Heart right ventricle (tissue), 16 donors: ENCODE measurements around the gene SPNS2. TPM values are rescaled to one million over a fixed set of nuclear protein-coding genes. Genes with fewer than 3 reads are reported as not detected.

ENCODE experiments used
- ATAC-seq, 8 donors: fragments of 200-7000 bp; cut with Tn5 transposase; one replicate each; pipeline ENCODE4 v1.9.1; 2020; ENCODE audit warnings: mild to moderate bottlenecking in 8 of 8, moderate library complexity in 8 of 8, moderate number of reproducible peaks in 1 of 8
- DNase-seq, 2 donors: peaks; one replicate each; pipeline ENCODE4 v3.0.0-alpha.2; 2020
- H3K27ac ChIP-seq, 10 donors: fragments of 200-600 bp; sonication (generic) in 2 of 10; one replicate each; pipeline versions ENCODE4 v1.5.0 to v1.8.0; 2020 to 2022; ENCODE audit warnings: mild to moderate bottlenecking in 3 of 10
- H3K27me3 ChIP-seq, 7 donors: fragments of 200-600 bp; one replicate each; pipeline ENCODE4 v1.8.0; 2021 to 2022; ENCODE audit warnings: mild to moderate bottlenecking in 2 of 7
- H3K36me3 ChIP-seq, 9 donors: fragments of 200-600 bp; sonication (generic) in 1 of 9; one replicate each; pipeline versions ENCODE4 v1.5.0 to v1.8.0; 2020 to 2022; ENCODE audit warnings: mild to moderate bottlenecking in 2 of 9
- H3K4me1 ChIP-seq, 9 donors: fragments of 200-600 bp; sonication (generic) in 1 of 9; one replicate each; pipeline versions ENCODE4 v1.5.0 to v1.8.0; 2020 to 2022; ENCODE audit warnings: mild to moderate bottlenecking in 4 of 9
- H3K4me3 ChIP-seq, 10 donors: fragments of 200-600 bp; sonication (generic) in 2 of 10; one replicate each; pipeline versions ENCODE4 v1.5.0 to v1.8.0; 2020 to 2022; ENCODE audit warnings: mild to moderate bottlenecking in 7 of 10, moderate library complexity in 2 of 10
- H3K9me3 ChIP-seq, 11 donors: fragments of 200-600 bp in 10 of 11; sonication (generic) in 2 of 11; one replicate each; pipeline versions ENCODE4 v1.5.0 to v1.8.0; 2013 to 2022; ENCODE audit warnings: mild to moderate bottlenecking in 2 of 11, control low read depth in 1 of 11, moderate library complexity in 1 of 11
- WGBS, 2 donors: extraction: QIAGEN DNeasy Blood & Tissue Kit; methylation state at CpG; one replicate each; pipeline ENCODE4 v1.1.7; 2013; ENCODE audit warnings: inconsistent platforms in 1 of 2; 5-methylcytosine and 5-hydroxymethylcytosine counted together
- intact Hi-C, 10 donors: fragments of 100-400 bp; cut with DNase I; formaldehyde crosslinking; loops; one replicate each; pipeline versions ENCODE4 v1.11.1 to v1.14.2; 2022
- polyA plus RNA-seq, 2 donors: library from polyadenylated mRNA; stranded (reverse); fragments of 200-250 nt; gene quantifications; one replicate each; pipeline ENCODE4 v1.2.3, GENCODE V29; 2013
- total RNA-seq, 10 donors: library from RNA; stranded (reverse); fragmentation: NEBNext Ultra II Directional in 3 of 10; extraction: Animal tissue kit (Norgen Biotek cat#: 25700) in 3 of 10; gene quantifications; one replicate each; pipeline versions ENCODE4 v1.2.1 to v1.2.4, GENCODE V29; 2021 to 2023
- TF ChIP-seq, protein P1 (sequence below), 9 donors: fragments of 200-600 bp; sonication (generic) in 2 of 9; IDR thresholded peaks; one replicate each; pipeline versions ENCODE4 v1.5.0 to v1.8.0; 2021 to 2022; ENCODE audit warnings: antibody characterized with exemption in 9 of 9, mild to moderate bottlenecking in 5 of 9, moderate library complexity in 1 of 9
- donor health status: Arrhythmogenic right ventricular cardiomyopathy.
- donor health status: ischemic (EF 13 %, LVEDD 7.1; RV severe dilation, severe dysfunction).
- donor health status: healthy with polysubstance abuse.
- donor health status: DM: no; HTN: yes; CAD: no.
- donor health status: DM: no; HTN: no; CAD: no.
- donor health status: ischemic (EF 25% LVEDD 6.9; RV normal size, moderate dysfunction).
- donor health status: ischemic (EF 25% LVEDD 5.7; RV mildly dilated, moderate dysfunction).
- donor health status: healthy.
- donor health status: DM: yes; HTN: yes; CAD: no.
- donor health status: Ischemic cardiomyopathy.
- donor health status: ischemic (EF 35%, LVEDD 5.7; RV mildly dilated, moderate dysfunction).
- donor health status: nonischemic (EF 11% LVEDD 7.7; RV severe dilation, severe dysfunction).
- donor health status: DM: yes; HTN: yes; CAD: no.
- donor health status: PGD.
- donor health status: ischemic (EF 29% LVEDD 5.4; RV normal size, mild dysfunction).
- donor health status: nonischemic (EF 23%, LVEDD 6.1; RV moderate dilation, normal function).

SPNS2 gene
- total and polyA plus RNA-seq, 12 donors: 4.5 to 27.7 (median 9.8) TPM

DNA sequence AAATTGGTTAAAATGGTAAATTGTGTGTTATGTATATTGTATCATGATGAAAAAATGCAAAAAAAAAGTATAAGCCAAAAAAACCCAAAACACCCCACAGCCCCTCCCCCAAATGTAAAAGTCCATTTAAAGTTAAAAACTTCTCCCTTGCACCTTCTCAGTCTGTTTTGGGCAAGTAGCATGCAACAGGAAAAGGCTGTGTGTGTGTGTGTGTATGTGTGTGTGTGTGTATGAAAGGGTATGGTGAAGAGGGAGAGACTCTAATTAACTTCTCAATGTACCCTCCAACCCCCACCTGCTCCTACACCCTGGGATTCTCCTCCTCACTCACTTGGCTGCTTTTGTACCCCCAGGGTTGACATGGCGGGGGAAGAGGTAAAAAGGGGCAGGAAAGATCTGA is 70.9 kb downstream of the SPNS2 start:
- Histone ChIP-seq H3K27ac (no peak overlapping the region), H3K27me3 (no peaks in the 10 kb centered on the region), H3K4me3 (no peak overlapping the region), H3K4me1 (peaks cover 0 to 18% (median 7%) of the 10 kb centered on the region in 9 donors), H3K9me3 (no peaks in the 10 kb centered on the region), H3K36me3 (no peaks in the 10 kb centered on the region)
- intact Hi-C loops: loop anchor here in 3 of 10 donors (5.0 kb wide), 3 partner anchors 33 to 147 kb away; no protein-coding TSS in a partner anchor
- DNase-seq (no peak), ATAC-seq (no peak)
- 90 to 94% methylated on average over 1 of the region's 1 CpG for WGBS, 2 donors
- TF ChIP-seq, protein P1, sequence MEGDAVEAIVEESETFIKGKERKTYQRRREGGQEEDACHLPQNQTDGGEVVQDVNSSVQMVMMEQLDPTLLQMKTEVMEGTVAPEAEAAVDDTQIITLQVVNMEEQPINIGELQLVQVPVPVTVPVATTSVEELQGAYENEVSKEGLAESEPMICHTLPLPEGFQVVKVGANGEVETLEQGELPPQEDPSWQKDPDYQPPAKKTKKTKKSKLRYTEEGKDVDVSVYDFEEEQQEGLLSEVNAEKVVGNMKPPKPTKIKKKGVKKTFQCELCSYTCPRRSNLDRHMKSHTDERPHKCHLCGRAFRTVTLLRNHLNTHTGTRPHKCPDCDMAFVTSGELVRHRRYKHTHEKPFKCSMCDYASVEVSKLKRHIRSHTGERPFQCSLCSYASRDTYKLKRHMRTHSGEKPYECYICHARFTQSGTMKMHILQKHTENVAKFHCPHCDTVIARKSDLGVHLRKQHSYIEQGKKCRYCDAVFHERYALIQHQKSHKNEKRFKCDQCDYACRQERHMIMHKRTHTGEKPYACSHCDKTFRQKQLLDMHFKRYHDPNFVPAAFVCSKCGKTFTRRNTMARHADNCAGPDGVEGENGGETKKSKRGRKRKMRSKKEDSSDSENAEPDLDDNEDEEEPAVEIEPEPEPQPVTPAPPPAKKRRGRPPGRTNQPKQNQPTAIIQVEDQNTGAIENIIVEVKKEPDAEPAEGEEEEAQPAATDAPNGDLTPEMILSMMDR (IDR thresholded peaks at IDR 0.05): no peak

GRCh38 chr17:4572131-4572530 is 73.5 kb downstream of the SPNS2 start:
- TF ChIP-seq, protein P1 (IDR thresholded peaks at IDR 0.05): no peak
- intact Hi-C loops: no loop called here
- Histone ChIP-seq H3K4me1 (peaks cover 0 to 17% (median 7%) of the 10 kb centered on the region in 9 donors), H3K36me3 (no peaks in the 10 kb centered on the region), H3K27ac (no peak overlapping the region), H3K4me3 (no peak overlapping the region), H3K27me3 (no peaks in the 10 kb centered on the region), H3K9me3 (no peaks in the 10 kb centered on the region)
- WGBS, 2 donors: 74 to 77% methylated on average over 9 of the region's 9 CpGs
- DNase-seq (no peak), ATAC-seq (no peak)

- H3K9me3 ChIP-seq: no peaks in the 10 kb centered on the region
- peaks cover 0 to 20% (median 7%) of the 10 kb centered on the region in 9 donors for H3K4me1 ChIP-seq
- peak overlapping the region in 4 of 10 donors; percentile 29 to 49 (median 36) for H3K27ac ChIP-seq
- H3K4me3 ChIP-seq: no peak overlapping the region
- ATAC-seq (no peak), DNase-seq (no peak)
- TF ChIP-seq, protein P1 (IDR thresholded peaks at IDR 0.05): no peak
- WGBS, 2 donors: 73 to 78% methylated on average over 4 of the region's 4 CpGs
- H3K36me3 ChIP-seq: no peaks in the 10 kb centered on the region
- intact Hi-C loops: no loop called here
- no peaks in the 10 kb centered on the region for H3K27me3 ChIP-seq
Observed at GRCh38 chr17:4573115-4573514, 74.4 kb downstream of the SPNS2 start.

DNA sequence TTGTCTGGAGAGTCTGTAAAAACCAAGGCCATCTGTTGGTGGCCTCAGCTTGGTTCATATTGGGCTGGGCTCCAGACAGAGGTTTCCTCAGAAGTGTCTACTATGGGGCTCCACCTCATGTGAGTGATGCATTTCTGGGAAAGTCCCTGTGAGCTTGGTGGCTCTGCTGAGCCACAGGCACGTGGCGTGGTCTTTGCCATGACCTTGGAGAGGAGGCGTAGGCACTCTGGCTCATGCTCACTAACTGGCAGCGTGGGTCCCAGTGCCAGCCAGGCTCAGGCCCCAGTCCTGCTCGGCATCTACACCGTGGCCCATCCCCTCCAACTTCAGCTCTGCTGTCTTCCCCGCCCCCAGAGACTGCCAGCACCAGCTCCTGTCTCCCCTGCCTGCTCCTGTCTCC is 75.0 kb downstream of the SPNS2 start:
- Histone ChIP-seq H3K9me3 (no peaks in the 10 kb centered on the region), H3K27me3 (no peaks in the 10 kb centered on the region), H3K36me3 (no peaks in the 10 kb centered on the region), H3K27ac (peak overlapping the region in 7 of 10 donors; percentile 2 to 49 (median 30)), H3K4me1 (peaks cover 0 to 20% (median 7%) of the 10 kb centered on the region in 9 donors), H3K4me3 (no peak overlapping the region)
- TF ChIP-seq, protein P1 (IDR thresholded peaks at IDR 0.05): no peak
- peak; percentile 71 to 96 (median 88) for ATAC-seq
- WGBS, 2 donors: 50 to 59% methylated on average over 7 of the region's 7 CpGs
- DNase-seq: peak; percentile 58 to 61
- intact Hi-C loops: no loop called here
